GM13977 (cell line): Measurements from ENCODE around the gene SLC6A8.

ENCODE experiments used
- DNase-seq: peaks from one replicate; pipeline ENCODE4 v3.0.0; 2012; ENCODE audit warnings: low spot score
- in situ Hi-C: fragments of 300-500 bp; cut with MboI; formaldehyde crosslinking; loops from one replicate; pipeline ENCODE4 v1.12.0; 2022; ENCODE audit warnings: low sequenced_read_pairs, low pct_unique_long_range_greater_than_20kb, mixed read lengths, inconsistent platforms; ENCODE audit not compliant: unreplicated experiment
- TF ChIP-seq, protein P1 (sequence below): IDR thresholded peaks from 2 replicates; pipeline ENCODE4 v1.5.1; 2012; ENCODE audit warnings: mild to moderate bottlenecking, control low read depth; ENCODE audit not compliant: insufficient read depth; ENCODE audit errors: extremely low read depth, missing control alignments

The SLC6A8 gene

DNA sequence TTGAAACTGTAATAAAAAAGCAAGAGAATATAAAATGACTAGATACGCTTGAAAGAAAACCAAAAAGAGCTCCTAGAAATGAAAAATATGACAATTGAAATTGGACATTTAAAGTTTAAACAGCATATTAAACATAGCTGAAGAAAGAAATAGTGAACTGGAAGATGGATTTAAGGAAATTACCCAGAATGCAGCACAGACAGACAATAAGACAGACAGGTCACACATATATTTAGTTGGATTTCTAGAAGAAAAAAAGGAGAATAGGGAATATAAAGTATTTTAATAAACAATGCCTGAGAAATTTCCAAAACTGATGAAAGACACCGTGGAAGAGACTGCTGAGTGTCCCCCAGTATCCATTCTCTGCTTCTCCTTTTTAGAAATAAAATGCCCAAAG, 34.2 kb upstream of the SLC6A8 start:
- no peak for DNase-seq
- in situ Hi-C loops = loop anchor here (25.0 kb wide), 1 partner anchor 691 kb away; no protein-coding TSS in a partner anchor
- TF ChIP-seq, protein P1, sequence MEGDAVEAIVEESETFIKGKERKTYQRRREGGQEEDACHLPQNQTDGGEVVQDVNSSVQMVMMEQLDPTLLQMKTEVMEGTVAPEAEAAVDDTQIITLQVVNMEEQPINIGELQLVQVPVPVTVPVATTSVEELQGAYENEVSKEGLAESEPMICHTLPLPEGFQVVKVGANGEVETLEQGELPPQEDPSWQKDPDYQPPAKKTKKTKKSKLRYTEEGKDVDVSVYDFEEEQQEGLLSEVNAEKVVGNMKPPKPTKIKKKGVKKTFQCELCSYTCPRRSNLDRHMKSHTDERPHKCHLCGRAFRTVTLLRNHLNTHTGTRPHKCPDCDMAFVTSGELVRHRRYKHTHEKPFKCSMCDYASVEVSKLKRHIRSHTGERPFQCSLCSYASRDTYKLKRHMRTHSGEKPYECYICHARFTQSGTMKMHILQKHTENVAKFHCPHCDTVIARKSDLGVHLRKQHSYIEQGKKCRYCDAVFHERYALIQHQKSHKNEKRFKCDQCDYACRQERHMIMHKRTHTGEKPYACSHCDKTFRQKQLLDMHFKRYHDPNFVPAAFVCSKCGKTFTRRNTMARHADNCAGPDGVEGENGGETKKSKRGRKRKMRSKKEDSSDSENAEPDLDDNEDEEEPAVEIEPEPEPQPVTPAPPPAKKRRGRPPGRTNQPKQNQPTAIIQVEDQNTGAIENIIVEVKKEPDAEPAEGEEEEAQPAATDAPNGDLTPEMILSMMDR = no peak

DNA sequence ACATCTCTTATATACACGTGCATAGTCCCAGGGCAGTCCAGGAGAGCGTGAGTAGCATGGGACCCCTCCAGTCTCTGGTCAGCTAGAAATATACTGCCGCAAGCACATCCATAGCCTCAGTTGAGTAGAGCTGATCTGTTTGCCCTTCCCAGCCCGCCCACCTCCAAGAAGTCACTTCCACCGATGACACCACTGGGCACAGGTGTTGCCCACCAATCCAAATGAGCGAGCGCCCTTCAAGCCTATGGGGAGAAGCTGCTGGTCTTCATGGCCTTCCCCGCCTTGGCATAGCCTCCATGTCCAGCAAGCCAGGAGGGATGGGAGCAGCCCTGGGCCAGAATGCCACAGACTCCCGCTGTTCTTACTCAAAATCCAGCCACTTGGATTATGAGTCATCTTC, 30.6 kb upstream of the SLC6A8 start:
- TF ChIP-seq, protein P1 = no peak
- in situ Hi-C loops = loop anchor here (25.0 kb wide), 1 partner anchor 695 kb away; no protein-coding TSS in a partner anchor
- no peak for DNase-seq

DNA sequence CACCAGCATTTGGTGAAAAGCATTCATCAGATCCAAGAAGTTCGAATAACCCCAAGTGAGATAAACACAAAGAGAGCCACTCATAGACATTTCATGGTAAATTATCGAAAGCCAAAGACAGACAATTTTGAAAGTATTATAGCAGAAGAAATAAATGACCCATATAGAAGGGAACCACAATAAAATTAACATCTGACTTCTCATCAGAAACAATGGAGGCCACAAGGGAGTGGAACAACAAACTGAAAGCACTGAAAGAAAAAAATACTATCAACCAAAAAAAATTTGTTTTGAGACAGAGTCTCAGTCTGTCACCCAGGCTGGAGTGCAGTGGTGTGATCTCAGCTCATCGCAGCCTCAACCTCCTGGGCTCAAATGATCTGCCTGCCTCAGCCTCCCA, 28.5 kb upstream of the SLC6A8 start:
- DNase-seq = no peak
- in situ Hi-C loops = loop anchor here (25.0 kb wide), 1 partner anchor 697 kb away; no protein-coding TSS in a partner anchor
- TF ChIP-seq, protein P1 = no peak

DNA sequence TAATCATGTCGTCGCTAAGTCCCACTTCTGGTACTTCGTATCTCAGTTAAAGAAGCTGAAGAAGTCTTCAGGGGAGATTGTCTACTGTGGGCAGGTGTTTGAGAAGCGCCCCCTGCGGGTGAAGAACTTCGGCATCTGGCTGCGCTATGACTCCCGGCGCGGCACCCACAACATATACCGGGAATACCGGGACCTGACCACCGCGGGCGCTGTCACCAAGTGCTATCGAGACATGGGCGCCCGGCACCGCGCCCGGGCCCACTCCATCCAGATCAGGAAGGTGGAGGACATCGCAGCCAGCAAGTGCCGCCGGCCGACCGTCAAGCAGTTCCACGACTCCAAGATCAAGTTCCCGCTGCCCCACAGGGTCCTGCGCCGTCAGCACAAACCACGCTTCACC, 25.5 kb upstream of the SLC6A8 start:
- in situ Hi-C loops = loop anchor here (25.0 kb wide), 1 partner anchor 700 kb away; no protein-coding TSS in a partner anchor
- TF ChIP-seq, protein P1 = peak; percentile 46
- DNase-seq = no peak

DNA sequence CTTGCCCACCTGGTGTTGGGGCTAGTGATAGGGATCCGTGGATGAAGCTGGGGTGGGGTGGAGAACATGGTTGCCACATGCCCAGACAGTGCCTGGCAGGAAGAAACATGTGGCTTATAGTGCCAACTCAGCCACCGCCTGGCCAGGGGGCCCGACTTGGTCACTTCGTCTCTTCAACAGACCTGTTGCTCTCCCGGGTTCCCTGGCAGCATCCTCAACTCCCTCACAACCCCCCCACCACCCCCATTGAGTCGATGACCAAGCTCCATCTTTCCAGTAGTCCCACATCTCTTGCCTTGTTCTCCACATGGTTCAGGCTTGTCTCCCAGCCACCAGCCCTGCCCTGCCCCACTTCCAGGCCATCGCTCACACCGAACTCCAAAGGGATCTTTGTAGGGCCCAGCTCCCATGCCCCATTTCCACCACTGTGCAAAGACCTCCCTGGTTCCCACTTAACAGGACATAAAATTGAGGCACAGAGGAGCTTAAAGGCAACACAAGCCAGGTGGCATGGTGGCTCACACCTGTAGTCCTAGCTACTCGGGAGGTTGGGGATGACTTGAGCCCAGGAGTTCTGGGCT, 21.9 kb upstream of the SLC6A8 start:
- no peak for DNase-seq
- TF ChIP-seq, protein P1 = no peak
- in situ Hi-C loops = loop anchor here (25.0 kb wide), 1 partner anchor 704 kb away; no protein-coding TSS in a partner anchor

DNA sequence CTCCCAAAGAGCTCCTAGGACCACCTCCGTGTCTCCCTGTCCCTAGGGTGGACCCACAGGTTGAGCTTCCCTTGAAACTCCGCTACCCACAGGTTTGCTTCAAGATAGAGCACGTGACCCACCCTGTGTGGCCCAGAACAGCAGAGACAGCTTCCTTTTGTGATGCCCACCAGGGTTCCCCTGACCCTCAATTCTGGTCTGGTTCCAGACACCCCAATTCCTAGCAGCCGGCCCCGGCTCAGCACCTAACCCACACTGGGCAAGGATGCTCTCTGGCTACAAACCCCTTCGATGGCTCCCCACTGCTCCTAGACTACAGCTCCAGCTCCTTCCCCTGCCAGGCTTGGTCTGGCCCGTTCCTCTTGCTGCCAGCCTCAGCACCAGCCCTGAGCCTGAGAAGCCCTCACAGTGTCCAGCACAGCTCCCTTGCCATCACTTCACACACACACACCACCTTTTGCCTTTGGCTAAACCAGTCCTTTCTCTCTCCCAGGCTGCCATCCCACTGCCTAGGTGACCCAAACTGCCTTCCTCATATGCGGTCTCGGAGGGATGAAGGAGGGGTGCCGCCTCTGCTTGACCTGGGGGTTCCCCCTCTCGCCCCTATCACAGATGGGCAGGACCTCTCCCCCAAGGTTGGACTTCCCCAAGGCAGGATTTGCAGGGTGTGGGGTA, 20.3 kb upstream of the SLC6A8 start:
- in situ Hi-C loops = loop anchor here (25.0 kb wide), 1 partner anchor 705 kb away; no protein-coding TSS in a partner anchor
- TF ChIP-seq, protein P1 = no peak
- no peak for DNase-seq
